UCSD-AML1 (cell line): Measurements from ENCODE around the gene DUSP10.

Source experiments
- DNase-seq: peaks from one replicate; lab custom pipeline; 2025; ENCODE audit not compliant: unreplicated experiment; lab: John Stamatoyannopoulos, UW

Gene DUSP10

DNA sequence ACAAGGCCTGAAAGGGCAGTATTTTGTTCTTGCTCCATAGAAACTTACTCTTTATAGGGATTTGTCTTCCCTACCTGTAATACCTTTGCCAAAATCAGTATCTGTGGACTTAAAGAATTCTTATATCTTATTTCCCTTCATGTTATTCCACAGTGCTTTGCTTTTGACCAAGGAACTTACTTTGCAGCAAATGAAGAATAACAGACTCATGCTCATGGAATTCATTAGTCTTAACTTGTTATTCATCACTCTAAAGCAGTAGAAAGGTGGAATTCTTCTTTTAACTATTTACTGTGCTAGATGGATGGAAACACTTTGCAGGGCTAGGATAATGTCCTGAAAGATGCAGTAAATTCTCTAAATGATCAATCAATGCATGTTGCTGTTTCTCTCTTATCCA lies 45.9 kb downstream of the DUSP10 start:
- no peak for DNase-seq

GRCh38 chr1:221695301-221695700 lies 46.6 kb downstream of the DUSP10 start:
- no peak for DNase-seq

DNA sequence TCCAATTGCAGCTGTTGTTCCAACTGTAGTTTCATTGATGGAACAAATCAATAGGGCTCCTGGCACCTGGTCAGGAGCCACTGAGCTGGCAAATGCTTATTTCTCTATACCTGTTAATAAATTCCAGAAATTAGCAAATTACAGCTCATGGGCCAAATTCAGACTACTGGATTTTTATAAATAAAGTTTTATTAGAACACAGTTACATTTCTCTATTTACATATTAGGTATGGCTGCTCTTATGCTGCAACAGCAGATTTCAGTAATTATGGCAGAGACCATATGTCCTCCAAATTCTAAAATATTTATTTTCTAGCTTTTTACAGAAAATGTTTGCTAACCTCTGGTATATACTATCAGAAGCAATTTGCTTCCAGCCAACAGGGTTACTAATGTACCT lies 47.8 kb downstream of the DUSP10 start:
- no peak for DNase-seq

DNA sequence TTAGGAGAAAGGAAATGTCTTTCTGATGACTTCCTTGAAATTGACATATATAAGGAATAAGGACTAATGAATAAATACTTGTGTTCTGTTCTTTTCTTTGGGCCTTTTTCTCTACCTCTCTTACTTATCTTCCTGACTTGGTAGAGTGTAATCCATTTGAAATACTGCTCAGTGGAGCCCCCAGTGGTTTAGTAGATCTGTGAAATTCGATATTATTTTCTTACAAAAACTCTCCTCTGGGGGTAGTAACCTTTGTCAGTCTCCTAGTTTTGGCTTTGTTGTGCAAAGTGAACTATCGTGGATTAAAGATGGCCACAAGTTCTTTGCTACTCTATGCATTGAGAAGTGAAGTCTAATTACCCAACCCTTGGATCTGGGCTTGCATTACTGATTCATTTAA lies 48.8 kb downstream of the DUSP10 start:
- DNase-seq = no peak

DNA sequence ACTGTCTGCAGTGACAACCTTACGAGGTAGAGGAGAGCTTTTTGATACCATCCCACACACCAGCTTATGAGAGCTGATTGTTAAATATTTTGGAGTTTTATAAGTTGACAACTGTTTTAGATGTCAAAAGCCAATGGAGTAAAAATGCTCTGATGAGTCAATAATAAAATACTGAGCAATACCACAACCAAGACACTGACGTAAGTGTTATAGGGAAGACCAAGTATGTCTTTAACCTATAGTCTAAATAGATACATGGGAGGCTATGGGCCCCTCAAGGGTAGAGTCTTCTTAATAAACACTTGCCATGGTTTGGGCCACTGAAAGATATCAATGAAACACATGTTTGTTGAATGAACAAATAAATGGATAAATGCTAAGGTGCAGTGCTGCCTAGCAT lies 49.2 kb downstream of the DUSP10 start:
- no peak for DNase-seq

GRCh38 chr1:221691261-221691660 lies 50.6 kb downstream of the DUSP10 start:
- no peak for DNase-seq

- DNase-seq = no peak
Measured at GRCh38 chr1:221690858-221691257, 51.0 kb downstream of the DUSP10 start.

DNA sequence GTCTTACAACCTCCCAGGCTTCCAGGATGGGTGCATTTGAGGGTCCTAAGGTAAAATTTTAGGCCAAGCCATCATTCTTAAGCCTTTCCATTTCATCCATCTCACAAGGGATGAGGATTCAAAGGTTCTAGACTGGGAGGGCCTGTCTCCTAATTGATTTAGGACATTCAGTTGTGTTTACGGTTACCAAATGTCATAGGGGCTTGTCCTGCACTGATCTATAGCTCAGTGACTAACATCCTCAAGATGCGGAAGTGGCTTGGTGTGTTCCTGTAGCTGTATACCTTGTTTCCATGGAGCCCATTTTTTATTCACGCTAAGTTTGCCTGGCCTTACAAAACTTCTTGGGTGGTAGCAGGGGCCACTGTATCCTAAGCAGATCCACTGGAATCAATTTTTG lies 52.8 kb downstream of the DUSP10 start:
- DNase-seq = no peak

DNA sequence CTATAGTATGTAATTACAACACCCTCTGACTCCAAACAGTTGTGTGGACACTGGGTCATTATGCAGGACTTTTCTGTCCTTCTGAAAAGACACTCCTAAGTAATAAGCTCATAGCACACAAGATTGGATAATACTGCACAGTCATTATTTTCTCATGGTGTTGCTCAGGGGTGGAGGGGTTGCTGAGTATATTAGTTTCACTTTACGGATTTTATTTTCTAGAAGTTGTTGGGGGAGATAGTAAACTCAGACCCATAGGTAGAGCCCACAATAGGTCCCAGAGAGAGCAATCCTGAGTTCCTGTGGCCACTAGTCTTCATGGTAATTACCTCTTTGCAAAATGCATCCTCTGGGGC lies 53.4 kb downstream of the DUSP10 start:
- no peak for DNase-seq

DNA sequence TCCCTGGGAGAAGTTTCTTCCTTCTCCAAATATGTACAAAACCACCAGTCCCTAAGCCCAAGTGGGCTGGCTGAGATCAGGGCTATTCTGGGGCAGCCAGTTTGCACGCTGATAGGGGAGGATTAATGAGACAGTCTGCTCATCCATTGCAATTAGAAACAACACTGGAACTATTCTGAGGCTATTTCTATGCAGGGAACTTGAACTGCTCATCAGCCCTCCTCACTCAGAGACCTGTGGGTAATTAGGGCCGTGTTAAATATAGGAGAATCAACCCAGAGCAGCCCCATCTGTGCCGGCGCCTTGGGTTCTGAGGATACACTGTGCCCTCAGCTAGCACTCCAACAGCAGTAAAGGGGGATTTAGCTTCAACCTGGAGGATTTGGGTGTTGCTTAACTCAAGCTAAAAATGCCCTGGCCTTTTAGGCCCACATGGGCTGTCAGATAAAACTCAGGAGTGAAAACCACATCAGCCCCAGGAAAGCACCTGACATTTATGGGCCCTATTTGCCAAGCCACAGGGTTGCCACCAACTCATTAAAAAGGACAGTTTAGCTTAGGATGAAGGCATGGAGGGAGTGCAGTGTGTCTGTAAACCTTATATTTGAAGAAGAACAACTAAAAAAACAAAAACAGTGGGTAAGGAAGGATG lies 53.9 kb downstream of the DUSP10 start:
- DNase-seq = peak; percentile 28

- no peak for DNase-seq
Measured at GRCh38 chr1:221683681-221684080, 58.2 kb downstream of the DUSP10 start.

DNA sequence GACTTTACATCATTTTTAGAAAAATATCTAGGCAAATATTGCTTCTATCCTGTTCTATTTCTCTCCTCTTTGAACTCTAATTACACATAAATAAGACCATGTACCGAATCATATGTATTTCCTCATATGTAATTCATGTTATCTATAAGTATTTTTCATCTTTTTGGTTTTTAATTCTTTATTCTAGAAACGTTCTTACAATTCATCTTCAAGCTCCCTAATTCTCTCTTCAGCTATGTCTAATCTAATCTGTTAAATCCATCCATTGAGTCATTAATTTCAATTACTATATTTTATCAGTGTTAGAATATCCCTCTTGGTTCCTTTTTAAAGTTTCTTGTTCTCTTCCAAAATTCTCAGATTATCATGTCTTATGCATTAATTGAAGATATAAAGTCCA lies 61.8 kb downstream of the DUSP10 start:
- no peak for DNase-seq

DNA sequence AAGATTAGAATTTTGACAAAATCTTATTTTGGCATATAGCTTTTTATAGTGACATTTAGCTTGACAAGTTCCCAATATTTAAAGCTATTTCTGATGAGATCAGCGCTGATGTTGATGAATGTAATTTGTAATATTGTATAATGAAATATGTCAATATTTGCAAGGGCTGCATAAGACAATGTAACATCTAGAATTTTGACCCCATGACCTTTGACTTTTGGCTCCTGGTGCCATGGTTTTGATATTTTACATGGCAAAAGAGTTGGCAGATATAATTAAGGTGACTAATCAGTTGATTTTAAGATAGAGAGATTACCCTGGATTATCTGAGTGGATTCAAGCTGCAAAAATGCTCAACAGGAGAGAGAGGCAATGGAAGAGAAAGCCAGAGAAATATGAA lies 63.9 kb downstream of the DUSP10 start:
- no peak for DNase-seq

GRCh38 chr1:221675880-221676800 lies 65.7 kb downstream of the DUSP10 start:
- DNase-seq = no peak

DNA sequence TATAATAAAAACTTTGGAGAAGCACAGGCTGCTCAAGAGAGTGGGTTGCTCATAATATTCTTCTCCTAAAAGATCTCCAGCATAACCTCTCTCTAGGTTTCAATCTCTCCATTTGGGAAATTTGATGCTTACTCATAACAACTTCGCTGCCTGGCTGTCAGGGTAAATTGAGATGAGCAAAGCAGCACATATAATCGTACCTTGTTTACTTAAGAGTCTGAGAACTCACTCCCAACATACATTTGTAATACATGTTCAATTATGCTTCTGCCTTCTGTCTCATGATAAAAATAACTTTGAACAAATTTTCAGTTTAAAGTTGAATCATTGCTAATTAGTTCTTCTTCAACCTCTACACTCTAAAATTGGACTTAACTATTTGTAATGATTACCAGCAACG lies 68.9 kb downstream of the DUSP10 start:
- DNase-seq = no peak

DNA sequence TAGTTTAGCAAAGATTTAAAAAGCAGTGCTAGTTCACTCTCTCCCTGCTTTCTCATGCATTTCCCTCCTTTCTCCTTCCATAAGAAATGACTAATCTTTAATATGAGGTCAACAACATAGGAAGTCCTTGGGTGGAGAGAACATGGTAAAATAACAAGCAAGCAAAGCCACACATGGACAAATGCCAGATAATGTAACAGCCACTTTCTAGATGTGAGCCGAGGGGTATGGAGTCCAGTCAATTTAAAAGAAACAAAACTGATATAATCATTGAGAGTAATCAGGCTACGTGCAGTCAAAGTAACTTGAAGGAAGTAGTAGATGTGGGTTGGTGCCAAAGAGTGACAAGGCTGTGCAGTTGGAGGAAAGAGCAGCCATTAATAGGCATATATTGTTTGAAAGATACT lies 69.6 kb downstream of the DUSP10 start:
- DNase-seq = no peak

- DNase-seq = no peak
Measured at GRCh38 chr1:221670081-221670480, 71.8 kb downstream of the DUSP10 start.

- no peak for DNase-seq
Measured at GRCh38 chr1:221669441-221669840, 72.4 kb downstream of the DUSP10 start.

GRCh38 chr1:221667504-221667903 lies 74.4 kb downstream of the DUSP10 start:
- DNase-seq = no peak

DNA sequence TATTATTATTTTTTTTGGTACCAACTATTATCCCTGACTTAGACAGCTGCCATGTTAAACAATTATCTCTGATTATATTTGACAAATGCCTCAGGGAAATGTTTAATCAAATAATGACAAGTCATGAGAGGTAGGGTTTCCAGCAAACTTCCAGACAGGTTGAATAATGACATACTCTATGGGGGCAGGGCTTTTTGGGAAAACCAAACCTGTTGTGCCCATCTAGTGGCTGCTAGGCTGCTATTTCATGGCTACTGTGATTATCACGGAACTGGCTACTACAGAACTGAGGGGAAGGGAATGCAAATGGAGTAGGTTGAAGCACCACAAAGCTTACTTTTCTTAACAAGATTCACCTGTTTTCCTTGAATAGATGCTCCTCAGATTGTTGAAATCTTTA lies 77.6 kb downstream of the DUSP10 start:
- DNase-seq = no peak

DNA sequence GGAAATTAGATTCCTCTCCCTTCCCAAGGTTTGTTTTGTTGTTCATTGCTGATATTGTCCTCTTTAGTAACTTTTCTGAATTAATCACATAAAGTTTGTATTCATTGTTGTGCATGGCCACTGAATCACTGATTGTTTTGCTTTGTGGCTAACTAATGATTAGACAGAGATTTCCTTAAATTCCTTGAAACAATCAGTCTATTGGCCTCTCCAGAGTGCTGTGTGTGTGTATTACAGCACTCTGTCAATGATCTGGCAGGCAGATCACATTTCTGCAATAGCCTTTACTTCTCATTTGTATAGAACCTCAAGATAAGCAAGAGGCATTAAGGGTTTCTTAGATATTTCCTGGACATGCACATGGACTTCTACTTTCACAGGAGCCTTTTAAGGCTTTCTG lies 78.6 kb downstream of the DUSP10 start:
- DNase-seq = no peak

GRCh38 chr1:221655766-221656305 lies 86.1 kb downstream of the DUSP10 start:
- DNase-seq = no peak
